ENCODE data around the gene PHF12. TPM values are rescaled to one million over a fixed set of nuclear protein-coding genes. Genes with fewer than 3 reads are reported as not detected.
A peak's percentile ranks its signal among the peaks of the same experiment; 100 is the strongest.

PHF12 gene
- total RNA-seq, 1 donor from 2014 or later: 7.1 TPM

- FAIRE-seq: no peak
- no peak for DNase-seq (ENCODE audit: low read depth)
- no peak for TF ChIP-seq CTCF (IDR thresholded peaks at IDR 0.05; ENCODE audit: insufficient read depth, low read length, severe bottlenecking)
- peaks cover 47% of the 10 kb centered on the region for H3K36me3 ChIP-seq (ENCODE audit: control insufficient read depth, insufficient read depth, low read length)
- no peaks in the 10 kb centered on the region for H3K27me3 ChIP-seq (ENCODE audit: control insufficient read depth, insufficient read depth, low read length)
- no peak overlapping the region for H3K4me3 ChIP-seq (ENCODE audit: low read depth, low read length)
These were observed 38.4 kb downstream of the PHF12 start for GRCh38 chr17:28912938-28913333.

- H3K4me3 ChIP-seq (ENCODE audit: low read depth, low read length): no peak overlapping the region
- no peaks in the 10 kb centered on the region for H3K27me3 ChIP-seq (ENCODE audit: control insufficient read depth, insufficient read depth, low read length)
- DNase-seq (ENCODE audit: low read depth): no peak
- peak; percentile 14 for TF ChIP-seq CTCF (IDR thresholded peaks at IDR 0.05; ENCODE audit: insufficient read depth, low read length, severe bottlenecking)
- H3K36me3 ChIP-seq (ENCODE audit: control insufficient read depth, insufficient read depth, low read length): peaks cover 44% of the 10 kb centered on the region
- FAIRE-seq: no peak
These were observed 38.9 kb downstream of the PHF12 start for GRCh38 chr17:28912281-28912937.

GRCh38 chr17:28911411-28912045, 39.8 kb downstream of the PHF12 start:
- Histone ChIP-seq H3K36me3 (ENCODE audit: control insufficient read depth, insufficient read depth, low read length) (peaks cover 37% of the 10 kb centered on the region), H3K27me3 (ENCODE audit: control insufficient read depth, insufficient read depth, low read length) (no peaks in the 10 kb centered on the region), H3K4me3 (ENCODE audit: low read depth, low read length) (no peak overlapping the region)
- FAIRE-seq (no peak), DNase-seq (ENCODE audit: low read depth) (no peak)
- TF ChIP-seq CTCF (IDR thresholded peaks at IDR 0.05; ENCODE audit: insufficient read depth, low read length, severe bottlenecking): no peak

GRCh38 chr17:28910534-28910933, 40.8 kb downstream of the PHF12 start:
- no peaks in the 10 kb centered on the region for H3K27me3 ChIP-seq (ENCODE audit: control insufficient read depth, insufficient read depth, low read length)
- FAIRE-seq (no peak), DNase-seq (ENCODE audit: low read depth) (no peak)
- no peak overlapping the region for H3K4me3 ChIP-seq (ENCODE audit: low read depth, low read length)
- peaks cover 38% of the 10 kb centered on the region for H3K36me3 ChIP-seq (ENCODE audit: control insufficient read depth, insufficient read depth, low read length)
- TF ChIP-seq CTCF (IDR thresholded peaks at IDR 0.05; ENCODE audit: insufficient read depth, low read length, severe bottlenecking): no peak

GRCh38 chr17:28908640-28909167, 42.6 kb downstream of the PHF12 start:
- Histone ChIP-seq H3K36me3 (ENCODE audit: control insufficient read depth, insufficient read depth, low read length) (peaks cover 32% of the 10 kb centered on the region), H3K27me3 (ENCODE audit: control insufficient read depth, insufficient read depth, low read length) (no peaks in the 10 kb centered on the region), H3K4me3 (ENCODE audit: low read depth, low read length) (no peak overlapping the region)
- no peak for DNase-seq (ENCODE audit: low read depth)
- peak; percentile 47 for FAIRE-seq
- TF ChIP-seq CTCF (IDR thresholded peaks at IDR 0.05; ENCODE audit: insufficient read depth, low read length, severe bottlenecking): no peak

Measured in bronchial epithelial cell (primary cell).